ENCODE measurements around the gene LARP6.

Gene LARP6

GRCh38 chr15:70833422-70833821 lies 20.5 kb downstream of the LARP6 start:
- no peaks in the 10 kb centered on the region for H3K27me3 ChIP-seq (ENCODE audit: control insufficient read depth in 3 of 3, insufficient read depth in 3 of 3, low read depth in 1 of 3, low read length in 3 of 3)
- WGBS, 2 donors (ENCODE audit: extremely low coverage in 2 of 2, insufficient read length in 2 of 2, insufficient replicate concordance in 1 of 2): no CpG with 5 or more reads among the region's 3 CpGs
- DNase-seq (ENCODE audit: low spot score): no peak

GRCh38 chr15:70832176-70832575 lies 21.8 kb downstream of the LARP6 start:
- Histone ChIP-seq H3K4me2 (ENCODE audit: insufficient read depth, low read length, poor library complexity, severe bottlenecking) (no peak overlapping the region), H2BK120ac (ENCODE audit: low read depth, low read length) (no peak overlapping the region), H3K27ac (replicated peaks; ENCODE audit: low read length) (no peak overlapping the region), H2AK5ac (ENCODE audit: low read depth, low read length) (no peak overlapping the region), H4K8ac (ENCODE audit: low read depth, low read length) (no peak overlapping the region), H3K4me1 (ENCODE audit: control insufficient read depth in 2 of 2, insufficient read depth in 1 of 2, low read depth in 1 of 2, low read length in 2 of 2) (peaks cover 0 to 6% of the 10 kb centered on the region in 2 donors), H3K14ac (ENCODE audit: low read length) (no peak overlapping the region), H3K79me1 (ENCODE audit: low read depth, low read length) (no peaks in the 10 kb centered on the region), H3K27me3 (ENCODE audit: control insufficient read depth in 3 of 3, insufficient read depth in 3 of 3, low read depth in 1 of 3, low read length in 3 of 3) (no peaks in the 10 kb centered on the region), H4K91ac (ENCODE audit: low read depth, low read length, poor library complexity) (no peak overlapping the region), H3K4ac (ENCODE audit: low read length) (no peak overlapping the region), H3K23ac (ENCODE audit: low read depth, low read length, poor library complexity) (no peak overlapping the region), H3K9me3 (replicated peaks in 1 of 2; ENCODE audit: control insufficient read depth in 2 of 2, insufficient read depth in 1 of 2, low read depth in 1 of 2, low read length in 2 of 2) (peaks cover 0 to 5% of the 10 kb centered on the region in 2 donors), H2BK15ac (ENCODE audit: low read length) (no peak overlapping the region), H3K4me3 (ENCODE audit: low read length in 2 of 2) (no peak overlapping the region), H3K9ac (ENCODE audit: low read depth, low read length, poor library complexity) (no peak overlapping the region), H2AFZ (ENCODE audit: low read length) (no peak overlapping the region), H3K18ac (ENCODE audit: low read length) (no peak overlapping the region), H2BK5ac (ENCODE audit: low read length) (no peak overlapping the region), H3K36me3 (replicated peaks in 1 of 2; ENCODE audit: control insufficient read depth in 2 of 2, insufficient read depth in 2 of 2, low read length in 2 of 2) (peaks cover 11 to 56% of the 10 kb centered on the region in 2 donors), H2BK12ac (ENCODE audit: low read length) (no peak overlapping the region)
- WGBS, 2 donors (ENCODE audit: extremely low coverage in 2 of 2, insufficient read length in 2 of 2, insufficient replicate concordance in 1 of 2): no CpG with 5 or more reads among the region's 20 CpGs
- DNase-seq (ENCODE audit: low spot score): no peak

More at GRCh38 chr15:70833422-70833821, 20.5 kb downstream of the LARP6 start:
- Histone ChIP-seq H2AK5ac (ENCODE audit: low read depth, low read length) (no peak overlapping the region), H2BK120ac (ENCODE audit: low read depth, low read length) (no peak overlapping the region), H3K4me1 (ENCODE audit: control insufficient read depth in 2 of 2, insufficient read depth in 1 of 2, low read depth in 1 of 2, low read length in 2 of 2) (peaks cover 0 to 6% of the 10 kb centered on the region in 2 donors), H2BK12ac (ENCODE audit: low read length) (no peak overlapping the region), H3K23ac (ENCODE audit: low read depth, low read length, poor library complexity) (no peak overlapping the region), H3K4ac (ENCODE audit: low read length) (no peak overlapping the region), H3K36me3 (replicated peaks in 1 of 2; ENCODE audit: control insufficient read depth in 2 of 2, insufficient read depth in 2 of 2, low read length in 2 of 2) (peaks cover 11 to 56% of the 10 kb centered on the region in 2 donors), H3K9ac (ENCODE audit: low read depth, low read length, poor library complexity) (no peak overlapping the region), H2BK5ac (ENCODE audit: low read length) (no peak overlapping the region), H4K91ac (ENCODE audit: low read depth, low read length, poor library complexity) (no peak overlapping the region), H2AFZ (ENCODE audit: low read length) (no peak overlapping the region), H3K14ac (ENCODE audit: low read length) (no peak overlapping the region), H4K8ac (ENCODE audit: low read depth, low read length) (no peak overlapping the region), H3K4me2 (ENCODE audit: insufficient read depth, low read length, poor library complexity, severe bottlenecking) (no peak overlapping the region), H3K4me3 (ENCODE audit: low read length in 2 of 2) (no peak overlapping the region), H3K9me3 (replicated peaks in 1 of 2; ENCODE audit: control insufficient read depth in 2 of 2, insufficient read depth in 1 of 2, low read depth in 1 of 2, low read length in 2 of 2) (peaks cover 0 to 5% of the 10 kb centered on the region in 2 donors), H2BK15ac (ENCODE audit: low read length) (no peak overlapping the region), H3K27ac (replicated peaks; ENCODE audit: low read length) (no peak overlapping the region), H3K79me1 (ENCODE audit: low read depth, low read length) (no peaks in the 10 kb centered on the region), H3K18ac (ENCODE audit: low read length) (no peak overlapping the region)

- Histone ChIP-seq H3K27ac (replicated peaks; ENCODE audit: low read length) (no peak overlapping the region), H4K91ac (ENCODE audit: low read depth, low read length, poor library complexity) (no peak overlapping the region), H4K8ac (ENCODE audit: low read depth, low read length) (no peak overlapping the region), H2AK5ac (ENCODE audit: low read depth, low read length) (no peak overlapping the region), H3K4me3 (ENCODE audit: low read length in 2 of 2) (no peak overlapping the region), H2BK15ac (ENCODE audit: low read length) (no peak overlapping the region), H2BK12ac (ENCODE audit: low read length) (no peak overlapping the region), H3K23ac (ENCODE audit: low read depth, low read length, poor library complexity) (no peak overlapping the region), H3K9ac (ENCODE audit: low read depth, low read length, poor library complexity) (no peak overlapping the region), H3K18ac (ENCODE audit: low read length) (no peak overlapping the region), H3K4me2 (ENCODE audit: insufficient read depth, low read length, poor library complexity, severe bottlenecking) (no peak overlapping the region), H2BK5ac (ENCODE audit: low read length) (no peak overlapping the region), H2AFZ (ENCODE audit: low read length) (no peak overlapping the region), H3K27me3 (ENCODE audit: control insufficient read depth in 3 of 3, insufficient read depth in 3 of 3, low read depth in 1 of 3, low read length in 3 of 3) (no peaks in the 10 kb centered on the region), H3K79me1 (ENCODE audit: low read depth, low read length) (no peaks in the 10 kb centered on the region), H3K14ac (ENCODE audit: low read length) (no peak overlapping the region), H3K4ac (ENCODE audit: low read length) (no peak overlapping the region), H3K4me1 (ENCODE audit: control insufficient read depth in 2 of 2, insufficient read depth in 1 of 2, low read depth in 1 of 2, low read length in 2 of 2) (peaks cover 0 to 6% of the 10 kb centered on the region in 2 donors), H3K9me3 (replicated peaks in 1 of 2; ENCODE audit: control insufficient read depth in 2 of 2, insufficient read depth in 1 of 2, low read depth in 1 of 2, low read length in 2 of 2) (peaks cover 0 to 5% of the 10 kb centered on the region in 2 donors), H3K36me3 (replicated peaks in 1 of 2; ENCODE audit: control insufficient read depth in 2 of 2, insufficient read depth in 2 of 2, low read length in 2 of 2) (peaks cover 11 to 55% of the 10 kb centered on the region in 2 donors), H2BK120ac (ENCODE audit: low read depth, low read length) (no peak overlapping the region)
- no CpG with 5 or more reads among the region's 6 CpGs for WGBS, 2 donors (ENCODE audit: extremely low coverage in 2 of 2, insufficient read length in 2 of 2, insufficient replicate concordance in 1 of 2)
- no peak for DNase-seq (ENCODE audit: low spot score)
Measured at GRCh38 chr15:70831094-70831911, 22.7 kb downstream of the LARP6 start.

GRCh38 chr15:70830615-70831014 lies 23.3 kb downstream of the LARP6 start:
- no CpG with 5 or more reads among the region's 2 CpGs for WGBS, 2 donors (ENCODE audit: extremely low coverage in 2 of 2, insufficient read length in 2 of 2, insufficient replicate concordance in 1 of 2)
- no peak overlapping the region for H2BK5ac ChIP-seq (ENCODE audit: low read length)
- no peak overlapping the region for H4K8ac ChIP-seq (ENCODE audit: low read depth, low read length)

More at GRCh38 chr15:70830615-70831014, 23.3 kb downstream of the LARP6 start:
- H3K4ac ChIP-seq (ENCODE audit: low read length): no peak overlapping the region
- H3K9me3 ChIP-seq (replicated peaks in 1 of 2; ENCODE audit: control insufficient read depth in 2 of 2, insufficient read depth in 1 of 2, low read depth in 1 of 2, low read length in 2 of 2): peaks cover 0 to 4% of the 10 kb centered on the region in 2 donors
- H3K27me3 ChIP-seq (ENCODE audit: control insufficient read depth in 3 of 3, insufficient read depth in 3 of 3, low read depth in 1 of 3, low read length in 3 of 3): no peaks in the 10 kb centered on the region
- H3K9ac ChIP-seq (ENCODE audit: low read depth, low read length, poor library complexity): no peak overlapping the region
- no peak overlapping the region for H2AK5ac ChIP-seq (ENCODE audit: low read depth, low read length)
- H3K4me1 ChIP-seq (ENCODE audit: control insufficient read depth in 2 of 2, insufficient read depth in 1 of 2, low read depth in 1 of 2, low read length in 2 of 2): peaks cover 0 to 6% of the 10 kb centered on the region in 2 donors
- no peak overlapping the region for H3K27ac ChIP-seq (replicated peaks; ENCODE audit: low read length)
- no peak for DNase-seq (ENCODE audit: low spot score)
- no peaks in the 10 kb centered on the region for H3K79me1 ChIP-seq (ENCODE audit: low read depth, low read length)
- no peak overlapping the region for H3K4me2 ChIP-seq (ENCODE audit: insufficient read depth, low read length, poor library complexity, severe bottlenecking)
- no peak overlapping the region for H2BK12ac ChIP-seq (ENCODE audit: low read length)
- peaks cover 11 to 48% of the 10 kb centered on the region in 2 donors for H3K36me3 ChIP-seq (replicated peaks in 1 of 2; ENCODE audit: control insufficient read depth in 2 of 2, insufficient read depth in 2 of 2, low read length in 2 of 2)
- H2BK15ac ChIP-seq (ENCODE audit: low read length): no peak overlapping the region
- H3K14ac ChIP-seq (ENCODE audit: low read length): no peak overlapping the region
- H2BK120ac ChIP-seq (ENCODE audit: low read depth, low read length): no peak overlapping the region
- H4K91ac ChIP-seq (ENCODE audit: low read depth, low read length, poor library complexity): no peak overlapping the region
- no peak overlapping the region for H3K4me3 ChIP-seq (ENCODE audit: low read length in 2 of 2)
- no peak overlapping the region for H3K18ac ChIP-seq (ENCODE audit: low read length)
- no peak overlapping the region for H2AFZ ChIP-seq (ENCODE audit: low read length)
- no peak overlapping the region for H3K23ac ChIP-seq (ENCODE audit: low read depth, low read length, poor library complexity)

Measured in neuronal stem cell (in vitro differentiated cells).